ENCODE results near the gene THBD. TPM values are rescaled to one million over a fixed set of nuclear protein-coding genes. Genes with fewer than 3 reads are reported as not detected.

The THBD gene
- total and polyA plus RNA-seq, 9 of the 15 experiments (the other 6 are each of a cell fraction or from before 2014, with no cell fraction given), result 0.07 to 0.49 (median 0.33) TPM

DNA sequence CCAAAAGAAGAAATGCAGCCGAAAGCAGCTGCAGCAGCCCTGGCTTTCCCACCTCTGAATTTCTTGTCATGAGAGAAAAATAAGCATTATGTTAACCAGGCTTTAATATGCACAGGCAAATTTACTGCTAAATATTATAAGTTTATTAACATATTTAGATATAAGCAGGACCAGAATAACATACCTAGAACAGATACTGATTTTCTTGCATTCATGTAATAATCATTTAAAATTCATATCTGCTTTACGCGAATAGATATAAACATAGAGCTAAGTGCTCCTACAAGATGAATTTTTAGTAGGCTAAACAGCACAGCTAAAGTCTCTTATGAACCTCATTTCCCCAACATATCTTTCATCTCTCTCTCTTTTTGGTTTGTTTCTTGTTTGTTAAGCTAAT, 21.9 kb upstream of the THBD start:
- Histone ChIP-seq H2AFZ (ENCODE audit: low read depth, low read length) (no peak overlapping the region), H3K9me1 (ENCODE audit: control insufficient read depth, insufficient read depth, low read length) (no peaks in the 10 kb centered on the region), H3K4me2 (ENCODE audit: insufficient read depth, low read length) (no peak overlapping the region), H3K27me3 (ENCODE audit: control insufficient read depth in 2 of 2, insufficient read depth in 2 of 2, low read length in 2 of 2) (no peaks in the 10 kb centered on the region), H3K4me1 (replicated peaks in 1 of 2; ENCODE audit: control insufficient read depth in 2 of 2, insufficient read depth in 2 of 2, low read length in 2 of 2) (no peaks in the 10 kb centered on the region), H3K79me2 (ENCODE audit: control insufficient read depth, insufficient read depth, low read length) (no peaks in the 10 kb centered on the region), H3K9me3 (replicated peaks; ENCODE audit: control insufficient read depth, insufficient read depth, low read depth, low read length) (no peaks in the 10 kb centered on the region), H3K4me3 (no peak overlapping the region), H3K36me3 (ENCODE audit: control insufficient read depth, insufficient read depth, low read length) (no peaks in the 10 kb centered on the region), H4K20me1 (replicated peaks; ENCODE audit: control insufficient read depth, insufficient read depth, low read length) (no peaks in the 10 kb centered on the region), H3K9ac (ENCODE audit: insufficient read depth in 1 of 2, low read depth in 2 of 2, low read length in 2 of 2) (no peak overlapping the region), H3K27ac (ENCODE audit: extremely low read depth, low read depth, low read length) (no peak overlapping the region)
- intact Hi-C loops (cut with micrococcal nuclease) (no loop called here), in situ Hi-C loops (cut with MboI) (no loop called here)
- POLR2A ChIA-PET, result interaction anchor here (0.8 kb wide), 1 partner anchor 14 kb away, joined by 3 read pairs; no protein-coding TSS in a partner anchor
- TF ChIP-seq, protein P1, sequence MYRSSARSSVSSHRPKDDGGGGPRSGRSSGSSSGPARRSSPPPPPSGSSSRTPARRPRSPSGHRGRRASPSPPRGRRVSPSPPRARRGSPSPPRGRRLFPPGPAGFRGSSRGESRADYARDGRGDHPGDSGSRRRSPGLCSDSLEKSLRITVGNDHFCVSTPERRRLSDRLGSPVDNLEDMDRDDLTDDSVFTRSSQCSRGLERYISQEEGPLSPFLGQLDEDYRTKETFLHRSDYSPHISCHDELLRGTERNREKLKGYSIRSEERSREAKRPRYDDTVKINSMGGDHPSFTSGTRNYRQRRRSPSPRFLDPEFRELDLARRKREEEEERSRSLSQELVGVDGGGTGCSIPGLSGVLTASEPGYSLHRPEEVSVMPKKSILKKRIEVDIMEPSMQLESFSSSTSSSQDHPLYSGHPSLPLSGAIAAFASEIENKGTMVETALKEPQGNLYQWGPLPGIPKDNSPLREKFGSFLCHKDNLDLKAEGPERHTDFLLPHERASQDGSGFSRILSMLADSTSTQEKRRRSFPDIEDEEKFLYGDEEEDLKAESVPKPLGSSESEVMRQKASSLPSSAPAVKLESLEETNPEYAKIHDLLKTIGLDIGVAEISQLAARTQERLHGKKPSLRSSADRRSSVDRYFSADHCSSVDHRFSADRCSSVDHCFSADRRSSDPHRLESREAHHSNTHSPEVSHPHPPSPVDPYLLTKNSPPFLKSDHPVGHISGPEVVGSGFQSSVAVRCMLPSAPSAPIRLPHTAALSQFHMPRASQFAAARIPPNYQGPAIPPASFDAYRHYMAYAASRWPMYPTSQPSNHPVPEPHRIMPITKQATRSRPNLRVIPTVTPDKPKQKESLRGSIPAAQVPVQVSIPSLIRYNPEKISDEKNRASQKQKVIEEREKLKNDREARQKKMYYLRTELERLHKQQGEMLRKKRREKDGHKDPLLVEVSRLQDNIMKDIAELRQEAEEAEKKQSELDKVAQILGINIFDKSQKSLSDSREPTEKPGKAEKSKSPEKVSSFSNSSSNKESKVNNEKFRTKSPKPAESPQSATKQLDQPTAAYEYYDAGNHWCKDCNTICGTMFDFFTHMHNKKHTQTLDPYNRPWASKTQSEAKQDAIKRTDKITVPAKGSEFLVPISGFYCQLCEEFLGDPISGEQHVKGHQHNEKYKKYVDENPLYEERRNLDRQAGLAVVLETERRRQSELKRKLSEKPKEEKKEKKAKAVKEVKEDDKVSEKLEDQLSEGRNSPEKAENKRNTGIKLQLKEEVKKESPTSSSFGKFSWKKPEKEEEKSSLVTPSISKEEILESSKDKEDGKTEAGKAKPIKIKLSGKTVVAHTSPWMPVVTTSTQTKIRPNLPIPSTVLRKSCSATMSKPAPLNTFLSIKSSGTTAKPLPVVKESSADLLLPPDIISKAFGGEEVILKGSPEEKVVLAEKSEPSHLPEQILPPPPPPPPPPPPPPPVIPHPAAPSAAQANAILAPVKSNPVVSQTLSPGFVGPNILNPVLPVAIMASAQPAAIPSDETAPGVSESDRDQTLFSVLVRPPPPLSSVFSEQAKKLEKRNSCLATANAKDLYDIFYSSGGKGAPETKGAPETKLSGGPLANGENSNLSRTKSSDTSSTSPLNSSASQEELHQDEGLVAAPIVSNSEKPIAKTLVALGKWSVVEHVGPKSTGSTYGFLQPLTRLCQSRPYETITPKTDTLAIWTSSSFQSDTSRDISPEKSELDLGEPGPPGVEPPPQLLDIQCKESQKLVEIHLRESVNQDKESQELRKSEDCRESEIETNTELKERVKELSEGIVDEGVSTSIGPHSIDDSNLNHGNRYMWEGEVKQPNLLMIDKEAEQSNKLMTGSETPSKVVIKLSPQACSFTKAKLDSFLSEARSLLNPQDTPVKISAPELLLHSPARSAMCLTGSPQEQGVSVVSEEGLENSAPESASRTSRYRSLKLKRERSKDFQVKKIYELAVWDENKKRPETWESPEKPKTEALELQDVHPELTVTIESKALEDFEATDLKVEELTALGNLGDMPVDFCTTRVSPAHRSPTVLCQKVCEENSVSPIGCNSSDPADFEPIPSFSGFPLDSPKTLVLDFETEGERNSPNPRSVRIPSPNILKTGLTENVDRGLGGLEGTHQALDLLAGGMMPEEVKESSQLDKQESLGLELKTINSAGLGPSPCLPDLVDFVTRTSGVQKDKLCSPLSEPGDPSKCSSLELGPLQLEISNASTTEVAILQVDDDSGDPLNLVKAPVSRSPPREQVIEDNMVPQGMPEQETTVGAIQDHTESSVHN (IDR thresholded peaks at IDR 0.05; ENCODE audit: borderline replicate concordance in 1 of 2, low read depth in 1 of 2), result no peak
- TF ChIP-seq ZNF282 (CRISPR knock-in tag; IDR thresholded peaks at IDR 0.05) (no peak), SMARCC2 (IDR thresholded peaks at IDR 0.05; ENCODE audit: low read depth) (no peak), FUS (optimal IDR thresholded peaks at IDR 0.05; ENCODE audit: low read depth, low read length) (no peak), MIER1 (IDR thresholded peaks at IDR 0.05; ENCODE audit: low read depth) (no peak), SPI1 (IDR thresholded peaks at IDR 0.05; ENCODE audit: borderline replicate concordance, low read depth, low read length) (no peak), STAT5A (IDR thresholded peaks at IDR 0.05; ENCODE audit: borderline replicate concordance, low read length) (no peak), ADNP (tag; IDR thresholded peaks at IDR 0.05) (no peak), ZNF263 (CRISPR knock-in tag; IDR thresholded peaks at IDR 0.05; ENCODE audit: borderline replicate concordance) (no peak)
- TF ChIP-seq, protein P2, sequence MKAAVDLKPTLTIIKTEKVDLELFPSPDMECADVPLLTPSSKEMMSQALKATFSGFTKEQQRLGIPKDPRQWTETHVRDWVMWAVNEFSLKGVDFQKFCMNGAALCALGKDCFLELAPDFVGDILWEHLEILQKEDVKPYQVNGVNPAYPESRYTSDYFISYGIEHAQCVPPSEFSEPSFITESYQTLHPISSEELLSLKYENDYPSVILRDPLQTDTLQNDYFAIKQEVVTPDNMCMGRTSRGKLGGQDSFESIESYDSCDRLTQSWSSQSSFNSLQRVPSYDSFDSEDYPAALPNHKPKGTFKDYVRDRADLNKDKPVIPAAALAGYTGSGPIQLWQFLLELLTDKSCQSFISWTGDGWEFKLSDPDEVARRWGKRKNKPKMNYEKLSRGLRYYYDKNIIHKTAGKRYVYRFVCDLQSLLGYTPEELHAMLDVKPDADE (conservative IDR thresholded peaks at IDR 0.05; ENCODE audit: control insufficient read depth, low read depth, low read length), result no peak
- TF ChIP-seq, protein P3, sequence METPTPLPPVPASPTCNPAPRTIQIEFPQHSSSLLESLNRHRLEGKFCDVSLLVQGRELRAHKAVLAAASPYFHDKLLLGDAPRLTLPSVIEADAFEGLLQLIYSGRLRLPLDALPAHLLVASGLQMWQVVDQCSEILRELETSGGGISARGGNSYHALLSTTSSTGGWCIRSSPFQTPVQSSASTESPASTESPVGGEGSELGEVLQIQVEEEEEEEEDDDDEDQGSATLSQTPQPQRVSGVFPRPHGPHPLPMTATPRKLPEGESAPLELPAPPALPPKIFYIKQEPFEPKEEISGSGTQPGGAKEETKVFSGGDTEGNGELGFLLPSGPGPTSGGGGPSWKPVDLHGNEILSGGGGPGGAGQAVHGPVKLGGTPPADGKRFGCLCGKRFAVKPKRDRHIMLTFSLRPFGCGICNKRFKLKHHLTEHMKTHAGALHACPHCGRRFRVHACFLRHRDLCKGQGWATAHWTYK (CRISPR knock-in tag; IDR thresholded peaks at IDR 0.05), result no peak
- DNase-seq (ENCODE audit: extremely low read depth in 1 of 4, low spot score in 3 of 4), result no peak
- 53% methylated on average over 3 of the region's 3 CpGs for WGBS (ENCODE audit: insufficient coverage, low coverage, missing lambda C conversion rate)
- no peak for FAIRE-seq
- no TSS peak for BruUV-seq (replicated peaks)
- CTCF ChIA-PET (ENCODE audit: low intra/inter-chr PET ratio), result no interaction called here
- no peak for ATAC-seq
